GM19025 (cell line): ENCODE measurements around the gene UBXN1.
"Not testable (repeated sequence)": the region's sequence is repeated elsewhere in the genome, so short reads cannot be mapped to it uniquely, and the experiment has no call there.

Experiments used
- ATAC-seq: cut with Tn5 transposase; IDR thresholded peaks from one replicate; pipeline ENCODE4 v1.9.1; 2021; ENCODE audit warnings: mild to moderate bottlenecking, low read depth, moderate library complexity; ENCODE audit not compliant: unreplicated experiment

UBXN1 gene

DNA sequence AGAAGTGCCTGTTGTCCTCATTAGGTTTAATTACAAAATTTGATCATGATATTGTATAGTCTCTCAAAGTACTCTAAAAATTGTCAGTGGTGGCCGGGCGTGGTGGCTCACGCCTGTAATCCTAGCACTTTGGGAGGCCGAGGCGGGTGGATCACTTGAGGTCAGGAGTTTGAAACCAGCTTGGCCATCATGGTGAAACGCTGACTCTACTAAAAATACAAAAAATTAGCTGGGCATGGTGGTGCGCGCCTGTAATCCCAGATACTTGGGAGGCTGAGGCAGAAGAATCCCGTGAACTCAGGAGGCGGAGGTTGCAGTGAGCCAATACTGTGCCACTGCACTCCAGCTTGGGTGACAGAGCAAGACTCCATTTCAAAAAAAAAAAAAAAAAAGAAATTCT, 3.5 kb downstream of the UBXN1 start:
- not testable (repeated sequence) for ATAC-seq

DNA sequence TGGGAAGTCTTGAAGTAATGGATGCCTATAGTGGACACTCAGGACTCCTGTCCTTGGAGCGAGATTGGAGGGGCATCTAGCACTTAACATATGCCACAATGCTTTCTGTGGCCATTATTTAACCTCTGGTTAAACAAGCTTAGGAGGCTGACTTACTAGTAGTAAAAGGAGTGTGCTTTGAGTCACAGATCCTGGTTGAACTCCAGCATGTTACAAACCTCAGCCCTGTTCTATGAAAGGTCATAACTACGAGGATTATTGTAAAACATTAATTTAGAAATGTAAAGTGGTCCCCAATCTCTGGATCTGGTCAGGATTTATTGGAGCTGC, 5.7 kb downstream of the UBXN1 start:
- no peak for ATAC-seq

DNA sequence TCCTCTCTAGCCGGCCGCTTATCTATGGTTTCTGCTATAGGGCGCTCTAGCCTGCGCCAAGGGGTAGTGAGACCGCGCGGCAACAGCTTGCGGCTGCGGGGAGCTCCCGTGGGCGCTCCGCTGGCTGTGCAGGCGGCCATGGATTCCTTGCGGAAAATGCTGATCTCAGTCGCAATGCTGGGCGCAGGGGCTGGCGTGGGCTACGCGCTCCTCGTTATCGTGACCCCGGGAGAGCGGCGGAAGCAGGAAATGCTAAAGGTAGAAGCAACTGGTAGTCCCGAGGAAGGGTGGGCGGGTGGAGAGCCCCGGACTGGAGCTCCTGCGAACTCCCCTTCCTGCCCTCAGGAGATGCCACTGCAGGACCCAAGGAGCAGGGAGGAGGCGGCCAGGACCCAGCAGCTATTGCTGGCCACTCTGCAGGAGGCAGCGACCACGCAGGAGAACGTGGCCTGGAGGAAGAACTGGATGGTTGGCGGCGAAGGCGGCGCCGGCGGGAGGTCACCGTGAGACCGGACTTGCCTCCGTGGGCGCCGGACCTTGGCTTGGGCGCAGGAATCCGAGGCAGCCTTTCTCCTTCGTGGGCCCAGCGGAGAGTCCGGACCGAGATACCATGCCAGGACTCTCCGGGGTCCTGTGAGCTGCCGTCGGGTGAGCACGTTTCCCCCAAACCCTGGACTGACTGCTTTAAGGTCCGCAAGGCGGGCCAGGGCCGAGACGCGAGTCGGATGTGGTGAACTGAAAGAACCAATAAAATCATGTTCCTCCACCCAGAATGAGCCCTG, 7.1 kb downstream of the UBXN1 start, which contains the start of the genes LBHD1 and UQCC3:
Gene LBHD1 (minus strand): TSS at position 660 of the 782 bp plus-strand sequence. CDS start 2,236 bp downstream, outside the sequence.
Gene UQCC3 (plus strand): TSS at position 66 of the 782 bp plus-strand sequence. CDS start 73 bp downstream, at position 139.
- ATAC-seq = peak; percentile 55

DNA sequence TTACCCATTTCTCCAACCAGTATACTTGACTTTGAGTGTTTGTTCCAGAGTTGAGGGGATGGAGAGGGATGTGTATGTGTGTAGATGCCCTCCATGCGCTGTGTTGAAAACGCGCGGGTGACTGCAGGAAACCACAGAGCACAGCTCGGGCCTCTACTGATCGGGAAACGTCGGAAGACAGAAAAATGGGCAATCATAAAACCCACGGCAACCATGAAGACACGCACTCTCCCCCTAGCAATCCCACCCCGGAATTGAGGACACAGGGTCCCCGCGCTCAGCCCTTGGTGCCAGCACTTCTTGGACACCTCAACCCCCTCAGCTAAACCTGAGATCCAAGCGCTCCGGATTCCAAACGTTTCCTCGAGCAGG, 7.7 kb downstream of the UBXN1 start:
- no peak for ATAC-seq

DNA sequence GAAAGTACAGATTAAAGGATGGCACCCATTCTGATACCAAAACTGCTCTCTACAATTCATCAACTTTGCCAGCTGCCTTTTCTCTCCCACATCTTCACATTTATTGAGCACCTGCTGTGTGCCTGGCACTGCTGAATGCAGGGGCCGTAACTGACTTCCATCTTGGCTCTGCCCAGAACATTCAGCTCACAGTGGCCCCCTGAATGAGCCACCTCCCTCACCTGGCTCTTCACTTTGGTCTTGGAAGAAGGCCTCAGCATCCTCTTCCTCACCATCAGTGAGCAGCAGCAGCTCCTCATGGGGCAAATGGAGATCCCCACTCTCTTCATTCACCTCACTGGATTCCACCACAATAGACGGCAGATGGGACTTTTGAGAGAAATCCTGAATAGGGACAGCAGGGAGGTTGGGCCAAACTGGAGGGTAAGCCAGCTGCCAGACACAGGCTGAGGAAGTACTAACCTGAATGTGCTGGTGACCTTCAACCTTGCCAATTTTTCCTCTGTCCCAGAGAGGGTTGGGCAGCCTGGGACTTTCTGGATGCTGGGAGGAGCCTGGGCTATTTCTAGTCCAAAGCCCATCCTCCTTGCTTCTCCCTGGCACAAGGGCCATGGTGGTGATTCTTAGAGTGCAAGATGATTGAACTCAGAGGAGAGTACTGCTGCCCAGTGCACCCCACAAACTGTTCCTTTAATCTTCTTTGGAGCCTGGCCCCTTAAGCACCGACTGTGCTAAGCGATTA, 9.3 kb downstream of the UBXN1 start:
- ATAC-seq = no peak

DNA sequence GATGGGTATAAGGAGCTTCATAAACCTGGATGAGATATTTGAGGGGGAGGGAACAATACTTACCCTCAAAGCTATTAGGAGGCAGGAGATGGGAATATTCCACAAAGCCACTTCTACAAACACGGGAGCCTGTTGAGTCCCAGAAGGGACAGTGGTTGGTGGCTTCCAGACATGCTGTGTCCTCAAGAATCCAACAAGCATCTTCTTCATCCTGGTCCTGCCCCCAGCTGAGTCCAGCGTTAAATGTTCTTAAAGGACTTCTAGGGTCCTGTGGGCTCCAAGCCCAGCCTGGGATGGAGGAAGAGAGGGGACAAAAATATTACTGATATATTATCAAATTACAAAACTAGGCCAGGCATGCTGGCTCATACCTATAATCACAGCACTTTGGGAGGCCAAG, 11.4 kb downstream of the UBXN1 start:
- no peak for ATAC-seq

DNA sequence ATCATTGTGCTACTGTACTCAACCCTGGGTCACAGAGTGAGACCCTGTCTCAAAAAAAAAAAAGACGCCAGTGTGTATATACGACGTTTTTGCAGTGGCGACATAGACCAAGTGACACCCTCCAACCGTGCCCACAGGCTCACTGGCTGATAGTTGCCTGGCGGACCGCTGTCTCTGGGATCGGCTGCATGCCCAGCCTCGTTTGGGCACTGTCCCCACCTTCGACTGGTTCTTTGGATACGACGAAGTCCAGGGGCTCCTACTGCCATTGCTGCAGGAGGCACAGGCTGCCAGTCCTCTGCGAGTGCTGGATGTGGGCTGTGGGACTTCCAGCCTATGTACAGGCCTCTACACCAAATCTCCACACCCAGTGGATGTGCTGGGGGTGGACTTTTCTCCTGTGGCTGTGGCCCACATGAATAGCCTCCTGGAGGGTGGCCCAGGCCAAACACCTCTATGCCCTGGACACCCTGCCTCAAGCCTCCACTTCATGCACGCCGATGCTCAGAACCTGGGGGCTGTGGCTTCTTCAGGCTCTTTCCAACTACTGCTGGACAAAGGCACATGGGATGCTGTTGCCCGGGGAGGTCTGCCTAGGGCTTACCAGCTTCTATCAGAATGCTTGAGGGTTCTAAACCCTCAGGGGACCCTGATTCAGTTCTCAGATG, 12.5 kb downstream of the UBXN1 start:
- no peak for ATAC-seq

DNA sequence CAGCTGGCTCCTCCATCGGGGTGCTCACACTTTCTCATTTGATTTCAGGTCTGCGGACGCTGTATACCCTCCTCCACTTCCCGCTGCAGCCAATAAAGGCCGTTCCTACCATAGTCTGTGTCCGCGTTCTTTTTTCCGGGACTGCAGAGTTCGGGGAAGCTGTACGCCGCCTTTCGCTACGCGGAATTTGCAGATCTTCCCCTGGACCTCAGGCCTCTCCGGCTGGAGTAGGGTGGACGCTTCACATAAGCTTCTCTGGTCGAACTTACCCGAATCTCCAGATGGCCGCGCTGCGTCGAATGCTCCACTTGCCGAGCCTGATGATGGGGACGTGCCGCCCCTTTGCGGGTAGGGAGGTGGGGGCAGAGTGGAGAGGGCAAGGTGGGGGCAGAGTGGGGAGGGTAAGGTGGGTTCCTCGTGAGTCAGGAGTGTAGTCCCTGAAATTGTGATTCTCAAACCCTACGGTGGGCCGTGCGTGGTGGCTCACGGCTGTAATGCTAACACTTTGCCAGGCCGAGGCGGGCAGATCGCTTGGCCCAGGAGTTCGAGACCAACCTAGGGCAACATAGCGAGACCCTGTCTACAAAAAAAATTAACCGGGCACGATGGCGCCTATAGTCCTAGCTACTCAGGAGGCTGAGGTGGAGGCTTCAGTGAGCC, 13.1 kb downstream of the UBXN1 start:
- ATAC-seq = no peak

DNA sequence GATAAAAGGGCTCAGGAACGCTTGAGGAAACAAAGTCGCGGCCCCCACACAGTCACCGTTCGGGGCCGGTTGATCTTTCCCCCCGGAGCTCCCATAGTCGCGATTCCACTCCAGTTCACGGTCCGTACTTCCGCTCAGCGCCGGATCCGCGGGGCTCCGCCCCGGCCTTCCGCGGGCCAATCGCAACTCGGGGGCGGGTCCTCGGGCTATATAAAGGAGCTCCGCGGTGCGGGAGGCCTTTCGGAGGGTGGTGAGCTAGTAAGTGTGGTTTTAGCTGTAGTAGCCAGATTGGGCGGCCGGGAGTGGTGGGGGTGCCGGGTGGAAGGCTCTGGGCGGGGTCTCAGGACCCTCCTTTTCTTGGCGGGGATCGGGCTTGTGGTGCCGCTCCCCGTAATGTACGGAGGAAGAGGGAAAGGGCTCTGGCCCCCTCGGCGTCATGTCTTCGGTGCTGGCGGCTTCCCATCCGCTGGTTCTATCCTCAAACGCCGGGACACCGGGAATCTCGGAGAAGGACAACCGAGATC, 13.7 kb downstream of the UBXN1 start, which contains the start of the genes C11orf98 and CSKMT:
Gene C11orf98 (minus strand): TSS at position 136 of the 524 bp plus-strand sequence. CDS start 41 bp downstream, at position 95.
Gene CSKMT (plus strand): TSS at position 238 of the 524 bp plus-strand sequence. CDS start 568 bp downstream, outside the sequence.
- ATAC-seq = peak; percentile 87

DNA sequence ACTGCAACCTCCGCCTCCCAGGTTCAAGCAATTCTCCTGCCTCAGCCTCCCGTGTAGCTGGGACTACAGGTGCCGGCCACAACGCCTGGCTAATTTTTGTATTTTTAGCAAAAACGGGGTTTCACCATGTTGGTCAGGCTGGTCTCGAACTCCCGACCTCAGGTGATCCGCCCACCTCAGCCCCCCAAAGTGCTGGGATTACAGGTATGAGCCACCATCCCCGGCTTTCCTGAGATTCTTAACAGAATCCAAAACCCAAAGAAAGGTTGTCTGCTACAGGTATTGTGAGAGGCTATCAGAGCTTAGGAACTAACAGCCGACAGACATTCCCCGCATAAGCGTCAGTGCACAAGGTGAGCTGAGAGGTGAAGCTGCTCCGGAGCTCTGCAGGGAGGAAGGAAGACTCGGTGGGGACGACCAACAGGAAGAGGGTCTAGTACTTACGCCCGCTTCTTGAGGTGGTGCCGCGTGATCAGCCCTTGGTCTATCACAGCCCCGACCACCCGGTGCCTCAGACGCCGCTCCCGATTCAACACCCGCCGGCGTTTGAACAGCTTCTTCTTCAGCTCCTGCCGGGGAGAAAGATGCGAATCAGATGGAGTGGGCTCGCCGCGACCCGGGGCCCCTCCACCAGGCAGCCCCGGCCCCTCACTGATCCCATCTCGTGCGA, 14.3 kb downstream of the UBXN1 start:
- ATAC-seq = peak; percentile 12

DNA sequence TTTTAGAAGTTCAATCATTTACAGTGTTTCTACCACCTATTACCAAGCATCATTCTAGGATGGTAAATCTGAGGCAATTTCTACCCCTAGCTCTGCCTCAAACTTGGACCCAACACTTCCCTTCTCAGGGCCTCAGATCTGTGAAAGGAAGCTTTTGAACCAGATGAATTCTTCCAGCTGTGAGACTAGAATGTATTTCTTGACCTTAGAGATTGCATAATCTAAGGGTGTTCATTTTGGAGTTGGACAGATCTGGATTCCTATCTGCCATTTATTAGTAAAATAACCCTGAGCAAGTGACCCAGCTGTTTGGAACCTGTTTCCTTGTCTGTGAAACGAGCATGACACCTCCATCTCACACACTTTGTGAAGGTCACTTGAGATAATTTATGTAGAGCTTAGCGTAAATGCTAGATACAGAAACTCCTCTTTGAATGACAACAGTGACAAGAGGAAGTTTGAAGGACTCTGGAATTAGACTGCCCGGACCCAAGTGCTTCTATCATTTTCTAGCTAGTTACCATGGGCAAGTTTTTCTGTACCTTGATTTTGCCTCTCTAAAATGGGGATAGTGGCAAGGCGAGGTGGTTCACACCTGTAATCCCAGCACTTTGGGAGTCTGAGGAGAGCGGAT, 22.0 kb downstream of the UBXN1 start:
- no peak for ATAC-seq

DNA sequence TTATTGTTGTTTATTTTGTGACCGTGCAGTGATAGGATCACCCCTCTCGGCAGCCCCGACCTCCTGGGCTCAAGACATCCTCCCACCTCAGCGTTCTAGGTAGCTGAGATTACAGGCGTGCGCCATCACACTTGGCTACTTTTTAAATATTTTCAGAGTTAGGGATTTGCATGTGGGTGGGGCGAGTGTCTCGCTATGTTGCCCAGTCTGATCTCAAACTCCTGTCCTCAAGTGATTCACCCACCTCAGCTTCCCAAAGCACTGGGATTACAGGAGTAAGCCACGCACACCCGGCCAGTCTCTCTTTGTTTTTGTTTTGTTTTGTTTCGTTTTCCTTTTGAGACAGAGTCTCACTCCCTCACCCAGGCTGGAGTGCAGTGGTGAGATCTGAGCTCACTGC, 24.6 kb downstream of the UBXN1 start:
- no peak for ATAC-seq

DNA sequence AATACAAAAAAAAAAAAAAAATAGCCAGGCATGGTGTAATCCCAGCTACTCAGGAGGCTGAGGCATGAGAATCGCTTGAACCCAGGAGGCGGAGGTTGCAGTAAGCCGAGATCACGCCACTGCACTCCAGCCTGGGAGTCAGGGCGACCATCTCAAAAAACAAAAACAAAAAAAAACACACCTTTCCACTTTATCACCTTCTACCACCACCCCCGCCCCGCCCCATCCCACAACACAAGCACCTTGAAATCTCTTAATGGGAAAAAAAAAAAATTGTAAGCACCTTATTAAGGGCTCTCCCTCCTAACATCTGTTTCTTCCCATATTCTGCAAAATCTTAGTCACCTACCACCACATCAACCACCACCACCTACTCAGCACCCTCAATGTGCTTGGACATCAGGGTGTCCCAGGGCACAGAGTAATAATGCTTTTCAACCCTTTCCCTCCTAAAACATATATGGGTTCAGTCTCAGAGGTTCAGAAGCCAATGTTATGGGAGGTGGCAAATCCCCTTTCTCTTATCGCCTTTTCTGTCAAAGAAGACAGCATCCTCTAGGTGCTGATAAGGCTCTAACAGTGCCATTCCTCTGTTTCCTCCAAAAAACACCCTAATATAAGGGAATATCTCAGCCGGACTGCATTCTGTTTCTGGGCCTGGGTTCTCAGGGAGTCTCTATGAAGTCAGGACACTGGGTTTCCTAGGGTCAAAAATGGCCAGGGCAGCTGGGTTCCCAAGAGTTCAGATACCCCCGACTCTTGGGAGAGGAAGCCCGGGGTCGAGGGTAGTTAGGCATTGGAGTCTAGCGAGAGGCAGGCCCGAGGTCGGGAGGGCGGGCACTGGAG, 26.5 kb downstream of the UBXN1 start:
- ATAC-seq = no peak

DNA sequence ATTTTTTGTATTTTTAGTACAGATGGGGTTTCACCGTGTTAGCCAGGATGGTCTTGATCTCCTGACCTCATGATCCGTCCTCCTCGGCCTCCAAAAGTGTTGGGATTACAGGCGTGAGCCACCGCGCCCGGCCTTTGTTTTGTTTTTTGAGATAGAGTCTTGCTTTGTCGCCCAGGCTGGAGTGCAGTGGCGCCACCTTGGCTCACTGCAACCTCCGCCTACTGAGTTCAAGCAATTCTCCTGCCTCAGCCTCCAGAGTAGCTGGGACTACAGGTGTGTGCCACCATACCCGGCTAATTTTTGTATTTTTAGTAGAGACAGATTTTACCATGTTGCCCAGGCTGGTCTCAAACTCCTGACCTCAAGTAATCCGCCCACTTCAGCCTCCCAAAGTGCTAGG, 28.6 kb downstream of the UBXN1 start:
- ATAC-seq = not testable (repeated sequence)

DNA sequence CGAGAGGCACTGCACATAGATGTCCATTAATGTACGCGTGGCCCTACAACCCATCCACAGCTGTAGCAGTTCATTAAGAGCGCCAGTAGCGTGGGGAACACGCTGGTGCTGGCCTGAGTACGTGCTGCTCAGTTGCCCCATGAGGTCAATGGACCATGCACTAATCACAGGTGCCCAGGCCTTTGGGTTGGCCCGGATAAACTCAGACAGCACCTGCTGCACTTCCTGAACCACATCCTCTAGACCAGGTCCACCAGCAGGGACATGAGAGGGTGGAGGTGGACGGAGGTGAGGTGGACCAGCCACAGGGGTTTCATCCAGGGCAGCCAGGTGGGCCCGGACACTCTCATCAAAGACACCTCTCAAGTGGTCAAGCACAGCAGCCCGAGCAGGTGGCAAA, 29.4 kb downstream of the UBXN1 start:
- ATAC-seq = no peak

DNA sequence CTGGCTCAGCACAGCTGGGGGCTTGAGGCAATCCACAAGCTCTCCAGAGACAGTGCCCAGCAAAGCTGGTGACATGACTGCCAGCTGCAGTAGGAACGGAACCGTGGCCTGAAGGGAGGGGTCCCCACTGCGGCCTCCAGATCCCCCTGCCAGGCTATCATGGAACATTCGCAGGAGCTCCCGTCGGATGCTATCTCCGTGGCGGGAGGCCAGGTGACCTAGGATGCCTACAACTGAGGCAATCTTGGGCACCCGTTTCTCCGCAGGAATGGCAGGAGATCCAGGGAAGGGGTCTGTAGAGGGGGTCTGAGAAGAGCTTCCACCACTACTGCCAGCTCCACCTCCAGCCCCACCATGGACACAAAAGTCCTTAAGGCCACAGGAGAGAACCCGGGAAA, 29.9 kb downstream of the UBXN1 start:
- ATAC-seq = no peak

DNA sequence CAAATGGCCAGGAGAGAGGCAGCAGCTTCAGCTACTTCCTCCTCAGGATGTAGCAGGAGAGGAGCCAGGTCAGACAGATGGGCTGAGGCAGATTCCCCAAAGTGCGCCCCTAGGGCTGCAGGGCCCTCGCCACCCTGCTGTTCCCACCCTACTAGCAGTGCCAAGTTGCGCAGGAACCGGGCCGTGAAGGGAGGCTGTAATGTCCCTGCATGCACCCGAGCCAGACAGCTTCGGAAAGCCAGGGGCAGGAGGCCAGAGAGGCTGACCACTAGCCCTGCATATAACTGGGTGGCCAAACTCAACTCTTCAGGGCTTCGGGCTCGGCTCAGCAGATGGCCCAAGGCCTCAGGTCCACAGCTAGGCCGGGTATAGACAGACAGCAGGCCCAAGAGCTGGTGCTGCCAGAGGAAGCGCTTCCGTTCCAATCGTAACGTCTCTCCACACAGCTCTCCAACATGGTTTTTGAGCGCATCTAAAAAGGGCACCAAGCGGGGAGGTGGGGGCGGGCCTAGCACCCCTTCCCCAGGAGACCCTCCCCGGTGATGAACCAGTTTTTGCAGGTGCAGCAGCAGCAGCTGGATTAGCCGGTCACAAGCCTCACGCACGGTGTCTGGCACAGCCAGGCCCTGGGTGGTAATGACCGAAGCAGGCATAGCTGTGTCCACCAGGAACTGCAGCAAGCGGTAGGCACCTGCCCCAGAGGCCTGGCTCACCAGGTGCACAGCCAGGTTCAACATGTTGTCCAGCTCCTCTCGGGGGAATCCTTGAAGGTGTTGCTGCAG, 30.5 kb downstream of the UBXN1 start:
- no peak for ATAC-seq

DNA sequence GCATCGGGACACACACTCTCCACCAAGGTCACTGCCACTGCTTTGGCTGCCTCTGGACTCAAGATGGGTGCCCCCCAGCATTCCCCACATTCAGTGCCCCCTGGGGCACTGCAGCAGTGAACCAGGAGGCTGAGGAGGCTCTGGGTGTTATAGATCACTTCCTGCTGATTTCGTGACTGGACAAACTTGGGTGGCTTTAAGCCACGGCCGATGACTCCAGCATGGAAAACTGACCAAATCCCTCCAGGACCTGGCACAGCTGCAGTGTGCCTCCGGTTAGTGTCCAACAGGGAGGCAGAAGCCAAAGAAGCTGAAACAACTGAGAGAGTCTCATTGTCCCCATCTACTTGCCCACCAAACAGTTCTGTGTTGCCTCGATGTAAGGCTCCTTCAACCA, 31.3 kb downstream of the UBXN1 start:
- no peak for ATAC-seq
